HepG2 (cell line): ENCODE data around the gene SLC35G2. TPM values are rescaled to one million over a fixed set of nuclear protein-coding genes. Genes with fewer than 3 reads are reported as not detected.
A peak's percentile ranks its signal among the peaks of the same experiment; 100 is the strongest.

Experiments
- BORCS8-MEF2B ChIP-seq: sonication (generic); formaldehyde crosslinking; IDR thresholded peaks from 2 replicates; pipeline ENCODE4 v1.8.0; 2022; ENCODE audit warnings: mild to moderate bottlenecking, missing genetic modification reagents
- HBP1 ChIP-seq: IDR thresholded peaks from 2 replicates; pipeline ENCODE4 v1.6.1; 2016; ENCODE audit warnings: low read depth, control low read depth
- HDAC1 ChIP-seq: sonication (generic); formaldehyde crosslinking; IDR thresholded peaks from 2 replicates; pipeline ENCODE4 v1.5.1; 2020; ENCODE audit warnings: mild to moderate bottlenecking, missing genetic modification reagents
- KDM1A ChIP-seq: IDR thresholded peaks from 2 replicates; pipeline ENCODE4 v1.6.1; 2016; ENCODE audit warnings: missing compliant biosample characterization
- NPAS2 ChIP-seq: sonication (generic); formaldehyde crosslinking; IDR thresholded peaks from 2 replicates; pipeline ENCODE4 v1.8.0; 2022; ENCODE audit warnings: mild to moderate bottlenecking, missing genetic modification reagents, borderline replicate concordance
- NR2F6 ChIP-seq, 2 experiments: IDR thresholded peaks; 2 replicates each; pipeline ENCODE4 v1.6.1; 2016; ENCODE audit warnings: antibody characterized with exemption in 1 of 2, mild to moderate bottlenecking in 1 of 2
- THAP8 ChIP-seq: sonication (generic); formaldehyde crosslinking; IDR thresholded peaks from 2 replicates; pipeline ENCODE4 v1.5.1; 2020; ENCODE audit warnings: missing genetic modification reagents, mild to moderate bottlenecking, borderline replicate concordance
- polyA plus RNA-seq, 8 experiments: library from polyadenylated mRNA; depleted of rRNA in 3 of 8; stranded (reverse) in 7 of 8; unstranded in 1 of 8; fragments of >200 nt; fragmentation: Illumina TruSeq in 4 of 8; extraction: Trizol in 4 of 8; gene quantifications; 2 replicates each; pipeline versions ENCODE4 v1.2.1 to v1.2.3, GENCODE V29; 2011 to 2016; ENCODE audit warnings: low read depth in 4 of 8, missing spikeins in 1 of 8, mixed read lengths in 1 of 8; ENCODE audit not compliant: insufficient read depth in 1 of 8
- total RNA-seq, 5 experiments: library from RNA; depleted of rRNA; stranded (reverse); fragments of >200 nt; fragmentation: Illumina TruSeq; extraction: Trizol; gene quantifications; 2 replicates each; pipeline ENCODE4 v1.2.3, GENCODE V29; 2016; ENCODE audit warnings: low read depth in 1 of 5
- TF ChIP-seq, protein P1 (sequence below): IDR thresholded peaks from 2 replicates; pipeline ENCODE4 v1.6.1; 2016; ENCODE audit warnings: low read depth, missing genetic modification reagents, missing compliant biosample characterization
- TF ChIP-seq, protein P2 (sequence below): sonication (generic); formaldehyde crosslinking; IDR thresholded peaks from one replicate; pipeline ENCODE4 v1.5.1; 2020; ENCODE audit warnings: mild to moderate bottlenecking, missing genetic modification reagents; ENCODE audit errors: not compliant biosample characterization
- TF ChIP-seq, protein P3 (sequence below), 2 experiments: sonication (generic) in 1 of 2; formaldehyde crosslinking in 1 of 2; IDR thresholded peaks; 2 replicates each; pipeline versions ENCODE4 v1.5.1 to v1.6.1; 2011 to 2020; ENCODE audit warnings: borderline replicate concordance in 1 of 2, low read depth in 1 of 2, low read length in 1 of 2, mild to moderate bottlenecking in 1 of 2, missing genetic modification reagents in 1 of 2, moderate library complexity in 1 of 2

Gene SLC35G2
- total and polyA plus RNA-seq, 2 of the 13 experiments (the other 11 are each of a cell fraction or from before 2014, with no cell fraction given) = 7.6 to 10.3 TPM

- TF ChIP-seq, protein P1, sequence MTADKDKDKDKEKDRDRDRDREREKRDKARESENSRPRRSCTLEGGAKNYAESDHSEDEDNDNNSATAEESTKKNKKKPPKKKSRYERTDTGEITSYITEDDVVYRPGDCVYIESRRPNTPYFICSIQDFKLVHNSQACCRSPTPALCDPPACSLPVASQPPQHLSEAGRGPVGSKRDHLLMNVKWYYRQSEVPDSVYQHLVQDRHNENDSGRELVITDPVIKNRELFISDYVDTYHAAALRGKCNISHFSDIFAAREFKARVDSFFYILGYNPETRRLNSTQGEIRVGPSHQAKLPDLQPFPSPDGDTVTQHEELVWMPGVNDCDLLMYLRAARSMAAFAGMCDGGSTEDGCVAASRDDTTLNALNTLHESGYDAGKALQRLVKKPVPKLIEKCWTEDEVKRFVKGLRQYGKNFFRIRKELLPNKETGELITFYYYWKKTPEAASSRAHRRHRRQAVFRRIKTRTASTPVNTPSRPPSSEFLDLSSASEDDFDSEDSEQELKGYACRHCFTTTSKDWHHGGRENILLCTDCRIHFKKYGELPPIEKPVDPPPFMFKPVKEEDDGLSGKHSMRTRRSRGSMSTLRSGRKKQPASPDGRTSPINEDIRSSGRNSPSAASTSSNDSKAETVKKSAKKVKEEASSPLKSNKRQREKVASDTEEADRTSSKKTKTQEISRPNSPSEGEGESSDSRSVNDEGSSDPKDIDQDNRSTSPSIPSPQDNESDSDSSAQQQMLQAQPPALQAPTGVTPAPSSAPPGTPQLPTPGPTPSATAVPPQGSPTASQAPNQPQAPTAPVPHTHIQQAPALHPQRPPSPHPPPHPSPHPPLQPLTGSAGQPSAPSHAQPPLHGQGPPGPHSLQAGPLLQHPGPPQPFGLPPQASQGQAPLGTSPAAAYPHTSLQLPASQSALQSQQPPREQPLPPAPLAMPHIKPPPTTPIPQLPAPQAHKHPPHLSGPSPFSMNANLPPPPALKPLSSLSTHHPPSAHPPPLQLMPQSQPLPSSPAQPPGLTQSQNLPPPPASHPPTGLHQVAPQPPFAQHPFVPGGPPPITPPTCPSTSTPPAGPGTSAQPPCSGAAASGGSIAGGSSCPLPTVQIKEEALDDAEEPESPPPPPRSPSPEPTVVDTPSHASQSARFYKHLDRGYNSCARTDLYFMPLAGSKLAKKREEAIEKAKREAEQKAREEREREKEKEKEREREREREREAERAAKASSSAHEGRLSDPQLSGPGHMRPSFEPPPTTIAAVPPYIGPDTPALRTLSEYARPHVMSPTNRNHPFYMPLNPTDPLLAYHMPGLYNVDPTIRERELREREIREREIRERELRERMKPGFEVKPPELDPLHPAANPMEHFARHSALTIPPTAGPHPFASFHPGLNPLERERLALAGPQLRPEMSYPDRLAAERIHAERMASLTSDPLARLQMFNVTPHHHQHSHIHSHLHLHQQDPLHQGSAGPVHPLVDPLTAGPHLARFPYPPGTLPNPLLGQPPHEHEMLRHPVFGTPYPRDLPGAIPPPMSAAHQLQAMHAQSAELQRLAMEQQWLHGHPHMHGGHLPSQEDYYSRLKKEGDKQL (CRISPR knock-in tag) = no peak
- TF ChIP-seq BORCS8-MEF2B (CRISPR knock-in tag) = no peak
- TF ChIP-seq, protein P2, sequence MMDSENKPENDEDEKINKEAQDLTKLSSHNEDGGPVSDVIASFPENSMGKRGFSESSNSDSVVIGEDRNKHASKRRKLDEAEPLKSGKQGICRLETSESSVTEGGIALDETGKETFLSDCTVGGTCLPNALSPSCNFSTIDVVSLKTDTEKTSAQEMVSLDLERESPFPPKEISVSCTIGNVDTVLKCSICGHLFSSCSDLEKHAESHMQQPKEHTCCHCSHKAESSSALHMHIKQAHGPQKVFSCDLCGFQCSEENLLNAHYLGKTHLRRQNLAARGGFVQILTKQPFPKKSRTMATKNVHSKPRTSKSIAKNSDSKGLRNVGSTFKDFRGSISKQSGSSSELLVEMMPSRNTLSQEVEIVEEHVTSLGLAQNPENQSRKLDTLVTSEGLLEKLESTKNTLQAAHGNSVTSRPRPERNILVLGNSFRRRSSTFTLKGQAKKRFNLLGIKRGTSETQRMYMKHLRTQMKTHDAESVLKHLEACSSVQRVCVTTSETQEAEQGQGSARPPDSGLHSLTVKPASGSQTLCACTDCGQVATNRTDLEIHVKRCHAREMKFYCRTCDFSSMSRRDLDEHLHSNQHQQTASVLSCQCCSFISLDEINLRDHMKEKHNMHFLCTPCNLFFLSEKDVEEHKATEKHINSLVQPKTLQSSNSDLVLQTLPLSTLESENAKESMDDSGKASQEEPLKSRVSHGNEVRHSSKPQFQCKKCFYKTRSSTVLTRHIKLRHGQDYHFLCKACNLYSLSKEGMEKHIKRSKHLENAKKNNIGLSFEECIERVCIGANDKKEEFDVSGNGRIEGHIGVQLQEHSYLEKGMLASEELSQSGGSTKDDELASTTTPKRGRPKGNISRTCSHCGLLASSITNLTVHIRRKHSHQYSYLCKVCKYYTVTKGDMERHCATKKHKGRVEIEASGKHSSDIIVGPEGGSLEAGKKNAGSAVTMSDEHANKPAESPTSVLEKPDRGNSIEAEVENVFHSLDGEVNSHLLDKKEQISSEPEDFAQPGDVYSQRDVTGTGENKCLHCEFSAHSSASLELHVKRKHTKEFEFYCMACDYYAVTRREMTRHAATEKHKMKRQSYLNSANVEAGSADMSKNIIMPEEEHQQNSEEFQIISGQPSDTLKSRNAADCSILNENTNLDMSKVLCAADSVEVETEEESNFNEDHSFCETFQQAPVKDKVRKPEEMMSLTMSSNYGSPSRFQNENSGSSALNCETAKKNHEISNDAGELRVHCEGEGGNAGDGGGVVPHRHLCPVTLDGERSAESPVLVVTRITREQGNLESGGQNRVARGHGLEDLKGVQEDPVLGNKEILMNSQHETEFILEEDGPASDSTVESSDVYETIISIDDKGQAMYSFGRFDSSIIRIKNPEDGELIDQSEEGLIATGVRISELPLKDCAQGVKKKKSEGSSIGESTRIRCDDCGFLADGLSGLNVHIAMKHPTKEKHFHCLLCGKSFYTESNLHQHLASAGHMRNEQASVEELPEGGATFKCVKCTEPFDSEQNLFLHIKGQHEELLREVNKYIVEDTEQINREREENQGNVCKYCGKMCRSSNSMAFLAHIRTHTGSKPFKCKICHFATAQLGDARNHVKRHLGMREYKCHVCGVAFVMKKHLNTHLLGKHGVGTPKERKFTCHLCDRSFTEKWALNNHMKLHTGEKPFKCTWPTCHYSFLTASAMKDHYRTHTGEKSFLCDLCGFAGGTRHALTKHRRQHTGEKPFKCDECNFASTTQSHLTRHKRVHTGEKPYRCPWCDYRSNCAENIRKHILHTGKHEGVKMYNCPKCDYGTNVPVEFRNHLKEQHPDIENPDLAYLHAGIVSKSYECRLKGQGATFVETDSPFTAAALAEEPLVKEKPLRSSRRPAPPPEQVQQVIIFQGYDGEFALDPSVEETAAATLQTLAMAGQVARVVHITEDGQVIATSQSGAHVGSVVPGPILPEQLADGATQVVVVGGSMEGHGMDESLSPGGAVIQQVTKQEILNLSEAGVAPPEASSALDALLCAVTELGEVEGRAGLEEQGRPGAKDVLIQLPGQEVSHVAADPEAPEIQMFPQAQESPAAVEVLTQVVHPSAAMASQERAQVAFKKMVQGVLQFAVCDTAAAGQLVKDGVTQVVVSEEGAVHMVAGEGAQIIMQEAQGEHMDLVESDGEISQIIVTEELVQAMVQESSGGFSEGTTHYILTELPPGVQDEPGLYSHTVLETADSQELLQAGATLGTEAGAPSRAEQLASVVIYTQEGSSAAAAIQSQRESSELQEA (CRISPR knock-in tag) = no peak
- no peak for TF ChIP-seq THAP8 (CRISPR knock-in tag)
- no peak for TF ChIP-seq NR2F6 (IDR thresholded peaks at IDR 0.05)
- no peak for TF ChIP-seq NR2F6 (CRISPR knock-in tag; IDR thresholded peaks at IDR 0.05)
- TF ChIP-seq KDM1A (CRISPR knock-in tag) = no peak
- TF ChIP-seq, protein P3, sequence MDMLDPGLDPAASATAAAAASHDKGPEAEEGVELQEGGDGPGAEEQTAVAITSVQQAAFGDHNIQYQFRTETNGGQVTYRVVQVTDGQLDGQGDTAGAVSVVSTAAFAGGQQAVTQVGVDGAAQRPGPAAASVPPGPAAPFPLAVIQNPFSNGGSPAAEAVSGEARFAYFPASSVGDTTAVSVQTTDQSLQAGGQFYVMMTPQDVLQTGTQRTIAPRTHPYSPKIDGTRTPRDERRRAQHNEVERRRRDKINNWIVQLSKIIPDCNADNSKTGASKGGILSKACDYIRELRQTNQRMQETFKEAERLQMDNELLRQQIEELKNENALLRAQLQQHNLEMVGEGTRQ (IDR thresholded peaks at IDR 0.05; ENCODE audit: low read depth, low read length) = no peak
- TF ChIP-seq, protein P3 (CRISPR knock-in tag; IDR thresholded peaks at IDR 0.05; ENCODE audit: borderline replicate concordance) = peak; percentile 46; the same call in 1 of the 2 replicates
- no peak for TF ChIP-seq HDAC1 (CRISPR knock-in tag)
- no peak for TF ChIP-seq NPAS2 (CRISPR knock-in tag)
- TF ChIP-seq HBP1 (CRISPR knock-in tag) = no peak
Observed at GRCh38 chr3:136882571-136882970, 63.6 kb downstream of the SLC35G2 start (continued).
